CD4-positive, alpha-beta T cell treated with Interleukin-12 subunit alpha and Interleukin-12 subunit beta, for 1 hour (primary cell): Measurements from ENCODE around the gene TARP.
"Not testable (repeated sequence)": the region's sequence is repeated elsewhere in the genome, so short reads cannot be mapped to it uniquely, and the experiment has no call there.

Experiments
- DNase-seq: peaks from one replicate; pipeline ENCODE4 v3.0.0-alpha.2; 2020

The TARP gene

GRCh38 chr7:38259157-38259556 lies 14.3 kb downstream of the TARP start:
- not testable (repeated sequence) for DNase-seq

DNA sequence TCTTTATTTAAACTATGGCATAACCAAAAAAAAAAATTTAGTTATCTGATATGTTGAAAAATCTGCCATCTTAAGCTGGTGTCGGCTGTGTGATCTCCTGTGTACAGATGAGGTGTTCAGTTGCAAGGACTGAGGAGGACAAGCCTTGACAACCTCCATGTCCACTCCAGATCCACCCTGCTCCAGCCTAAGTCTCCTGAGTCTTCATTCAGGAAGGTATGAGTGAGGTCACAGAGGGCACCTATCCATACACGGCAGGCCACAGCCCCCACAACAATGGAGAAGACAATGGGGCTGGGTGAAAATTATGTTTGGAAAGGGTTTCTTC lies 16.1 kb downstream of the TARP start:
- no peak for DNase-seq

GRCh38 chr7:38249849-38250248 lies 23.6 kb downstream of the TARP start:
- DNase-seq: not testable (repeated sequence)

DNA sequence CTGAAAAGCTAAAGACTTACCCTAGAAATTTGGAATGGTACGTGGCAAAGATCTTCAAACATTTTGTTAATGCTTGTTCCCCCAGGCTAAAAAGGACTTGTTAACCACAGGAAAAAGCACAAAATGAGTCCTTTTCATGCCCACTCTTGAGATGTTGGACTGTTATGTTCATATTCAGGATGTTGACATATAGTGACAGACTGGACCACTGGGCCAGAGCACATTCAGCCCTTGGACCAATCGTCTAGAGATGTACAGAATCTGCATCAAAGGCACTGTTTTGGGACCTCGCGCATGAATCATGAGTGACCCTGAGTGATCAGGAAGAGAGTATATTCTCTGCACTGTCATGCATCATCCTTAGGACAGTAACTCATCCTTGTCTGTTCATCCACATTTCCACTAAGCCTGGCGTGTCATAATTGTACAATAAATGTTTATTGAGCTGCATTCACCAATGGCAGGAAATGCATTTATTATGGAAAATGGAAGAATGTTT lies 25.3 kb downstream of the TARP start:
- no peak for DNase-seq

DNA sequence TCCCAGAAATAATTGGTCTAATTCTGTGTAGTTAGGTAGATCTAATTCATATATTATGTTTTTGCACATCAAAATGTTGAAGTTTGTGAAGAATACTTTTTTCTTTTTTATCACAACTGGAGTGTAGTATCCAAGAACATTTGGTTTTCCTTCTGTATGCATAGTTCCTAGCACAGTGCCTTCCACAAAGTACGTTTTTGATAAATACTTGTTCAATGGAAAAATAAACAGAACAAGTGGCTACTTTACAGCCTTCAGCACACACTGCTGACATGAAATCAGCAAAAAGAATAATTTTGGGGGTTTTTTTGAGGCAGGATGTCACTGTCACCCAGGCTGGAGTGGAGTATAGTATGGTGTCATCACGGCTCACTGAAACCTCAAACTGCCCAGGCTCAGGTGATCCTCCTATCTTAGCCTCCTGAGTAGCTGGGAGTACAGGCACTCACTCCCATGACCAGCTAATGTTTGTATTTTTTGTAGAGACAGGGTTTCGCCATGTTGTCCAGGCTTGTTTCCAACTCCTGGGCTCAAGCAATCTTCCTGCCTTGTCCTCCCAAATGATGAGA lies 27.9 kb downstream of the TARP start:
- peak; percentile 43 for DNase-seq

- no peak for DNase-seq
Observed at GRCh38 chr7:38244516-38244915, 28.9 kb downstream of the TARP start.

- DNase-seq: not testable (repeated sequence)
Observed at GRCh38 chr7:38243345-38243744, 30.1 kb downstream of the TARP start.

DNA sequence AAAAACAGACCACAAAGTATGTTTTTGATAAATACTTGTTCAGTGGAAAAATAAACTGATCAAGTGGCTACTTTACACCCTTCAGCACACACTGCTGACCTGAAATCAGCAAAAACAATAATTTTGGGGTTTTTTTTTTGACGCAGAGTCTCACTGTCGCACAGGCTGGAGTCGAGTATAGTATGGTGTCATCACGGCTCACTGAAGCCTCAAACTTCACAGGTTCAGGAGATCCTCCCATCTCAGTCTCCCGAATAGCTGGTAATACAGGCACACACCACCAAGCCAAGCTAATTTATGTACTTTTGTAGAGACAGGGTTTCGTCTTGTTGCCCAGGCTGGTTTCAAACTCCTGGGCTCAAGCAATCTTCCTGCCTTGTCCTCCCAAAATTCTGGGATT lies 30.6 kb downstream of the TARP start:
- DNase-seq: peak; percentile 40

GRCh38 chr7:38241071-38241470 lies 32.4 kb downstream of the TARP start:
- no peak for DNase-seq

- not testable (repeated sequence) for DNase-seq
Observed at GRCh38 chr7:38239129-38239528, 34.3 kb downstream of the TARP start.

- no peak for DNase-seq
Observed at GRCh38 chr7:38235606-38236005, 37.8 kb downstream of the TARP start.

- not testable (repeated sequence) for DNase-seq
Observed at GRCh38 chr7:38234759-38235158, 38.7 kb downstream of the TARP start.

DNA sequence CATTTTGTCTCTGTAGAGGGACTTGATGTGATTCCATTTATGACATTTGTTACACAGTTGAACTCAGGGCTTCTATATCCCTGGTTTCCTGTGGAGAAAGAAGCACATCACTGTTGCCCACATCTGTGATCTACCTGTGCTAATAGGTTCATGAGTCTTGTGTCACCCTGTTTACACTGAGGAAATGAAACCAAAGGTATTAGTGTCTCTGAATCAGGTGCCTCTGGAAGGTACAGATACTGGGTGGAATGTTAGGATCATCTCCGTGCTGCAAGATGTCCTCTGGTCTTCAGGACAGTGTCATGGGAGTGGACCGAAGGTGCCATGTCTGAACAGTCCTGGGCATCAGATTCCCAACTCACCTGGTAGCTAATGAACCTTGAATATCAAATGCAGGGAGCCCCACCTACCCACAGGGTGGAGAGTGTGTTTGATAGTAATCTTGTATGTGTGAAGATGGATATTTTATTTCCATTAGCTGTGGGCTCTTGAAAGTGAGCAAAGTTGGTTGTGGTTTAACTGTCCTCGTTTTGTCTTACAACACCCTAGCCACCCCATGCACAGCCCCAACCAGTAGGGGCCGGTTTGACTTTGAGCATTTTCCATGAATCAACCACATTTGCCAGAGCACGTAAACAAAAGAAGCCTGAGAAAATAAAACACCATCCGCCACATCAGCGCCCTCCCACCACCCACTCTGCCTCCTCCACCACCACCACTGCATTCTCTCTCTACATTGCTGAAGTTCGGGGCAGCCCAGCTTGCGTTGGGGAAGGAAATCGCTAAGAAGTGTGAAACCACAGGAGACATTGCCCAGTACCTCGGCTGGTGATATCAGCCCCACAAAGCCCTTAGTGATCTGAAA lies 40.7 kb downstream of the TARP start:
- peak; percentile 87 for DNase-seq

DNA sequence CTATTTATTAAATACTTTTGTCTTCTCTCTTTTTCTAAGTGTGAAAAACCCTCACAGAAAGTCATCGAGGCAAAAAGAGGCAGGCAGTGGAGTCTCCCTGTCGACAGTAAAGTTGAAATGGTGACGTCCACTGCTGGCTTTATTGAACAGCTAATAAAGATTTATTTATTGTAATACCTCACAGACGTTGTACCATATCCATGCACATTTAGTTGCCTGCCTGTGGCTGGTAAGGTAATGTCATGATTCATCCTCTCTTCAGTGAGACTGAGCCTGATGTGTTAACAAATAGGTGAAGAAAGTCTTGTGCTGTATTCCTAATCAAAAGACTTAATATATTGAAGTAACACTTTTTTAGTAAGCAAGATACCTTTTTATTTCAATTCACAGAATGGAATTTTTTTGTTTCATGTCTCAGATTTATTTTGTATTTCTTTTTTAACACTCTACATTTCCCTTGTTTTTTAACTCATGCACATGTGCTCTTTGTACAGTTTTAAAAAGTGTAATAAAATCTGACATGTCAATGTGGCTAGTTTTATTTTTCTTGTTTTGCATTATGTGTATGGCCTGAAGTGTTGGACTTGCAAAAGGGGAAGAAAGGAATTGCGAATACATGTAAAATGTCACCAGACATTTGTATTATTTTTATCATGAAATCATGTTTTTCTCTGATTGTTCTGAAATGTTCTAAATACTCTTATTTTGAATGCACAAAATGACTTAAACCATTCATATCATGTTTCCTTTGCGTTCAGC lies 43.4 kb downstream of the TARP start:
- no peak for DNase-seq

DNA sequence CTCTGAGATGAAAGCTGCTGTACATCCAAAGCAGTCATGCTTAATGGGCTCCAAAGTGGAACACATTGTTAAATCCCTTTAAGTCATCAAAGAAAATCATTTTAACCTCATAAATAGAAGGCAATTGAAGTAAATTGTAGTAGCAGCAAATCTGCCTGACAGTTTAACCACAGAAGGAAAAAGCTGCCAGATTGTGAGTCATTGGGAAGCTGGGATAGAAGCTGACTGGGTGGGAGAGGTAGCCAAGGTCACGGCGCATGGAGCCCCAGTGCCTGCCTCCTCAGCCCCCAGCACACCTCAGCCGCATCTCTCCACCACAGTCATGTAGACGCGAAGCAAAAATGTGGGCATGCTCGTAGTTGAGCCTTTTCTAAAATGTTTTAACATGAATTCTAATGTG lies 44.0 kb downstream of the TARP start:
- DNase-seq: no peak

- DNase-seq: no peak
Observed at GRCh38 chr7:38224392-38224791, 49.0 kb downstream of the TARP start.

GRCh38 chr7:38223306-38223705 lies 50.1 kb downstream of the TARP start:
- DNase-seq: no peak

DNA sequence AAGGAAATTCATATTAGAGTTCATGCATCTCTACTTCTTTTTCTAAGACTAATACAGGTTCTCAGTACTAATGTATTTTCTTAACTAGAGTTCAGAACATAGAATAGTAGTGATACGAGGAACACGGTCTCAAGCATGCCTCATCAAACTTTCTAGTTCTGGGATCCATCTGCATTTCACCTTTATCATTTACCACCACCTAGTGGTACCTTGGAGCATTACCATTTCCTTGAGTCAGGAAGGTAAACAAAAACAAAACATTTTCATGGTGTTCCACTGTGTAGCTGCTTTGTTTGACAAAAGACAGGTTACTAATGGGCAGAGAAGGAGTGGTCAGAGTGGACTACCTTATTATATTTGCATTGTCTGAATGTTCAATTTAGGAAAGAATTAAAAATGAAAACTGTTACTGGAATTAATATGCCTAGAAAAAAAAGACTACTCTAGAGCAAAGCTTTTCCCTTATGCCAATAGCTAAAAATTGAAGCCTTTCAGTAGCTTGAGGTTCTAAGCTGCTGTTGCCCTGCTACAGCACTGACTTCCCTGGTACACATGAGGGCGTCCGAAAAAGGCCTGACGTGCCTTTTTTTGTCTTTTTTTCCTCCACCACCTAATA lies 50.8 kb downstream of the TARP start:
- peak; percentile 79 for DNase-seq

GRCh38 chr7:38220452-38220851 lies 53.0 kb downstream of the TARP start:
- DNase-seq: peak; percentile 50

DNA sequence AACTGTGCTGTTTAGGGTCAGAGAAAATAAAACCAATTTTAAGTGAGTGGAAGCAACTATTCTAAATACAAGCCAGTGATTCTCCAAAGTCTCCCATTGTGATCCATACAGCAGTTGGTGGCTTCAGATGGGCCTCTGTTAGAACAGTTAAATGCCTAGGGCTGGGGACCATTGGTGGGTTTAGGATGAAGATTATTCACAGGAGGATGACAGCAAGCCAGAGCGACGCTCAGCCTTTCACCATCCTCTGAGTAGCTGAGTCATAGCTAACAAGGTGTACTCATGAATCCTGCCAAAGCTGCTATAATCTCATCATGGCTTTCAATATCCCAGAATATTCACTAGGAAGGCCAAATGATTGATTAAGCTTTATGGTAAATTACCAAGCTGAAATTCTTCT lies 55.8 kb downstream of the TARP start:
- DNase-seq: no peak

GRCh38 chr7:38215735-38216670 lies 57.4 kb downstream of the TARP start:
- DNase-seq: peak; percentile 85

- no peak for DNase-seq
Observed at GRCh38 chr7:38215115-38215514, 58.3 kb downstream of the TARP start.
